Central memory CD4-positive, alpha-beta T cell (primary cell): ENCODE data around the gene ZNF81.
"Not testable (repeated sequence)": the region's sequence is repeated elsewhere in the genome, so short reads cannot be mapped to it uniquely, and the experiment has no call there.

ENCODE experiments used
- DNase-seq: peaks from one replicate; pipeline ENCODE4 v3.0.0; 2022

Gene ZNF81

DNA sequence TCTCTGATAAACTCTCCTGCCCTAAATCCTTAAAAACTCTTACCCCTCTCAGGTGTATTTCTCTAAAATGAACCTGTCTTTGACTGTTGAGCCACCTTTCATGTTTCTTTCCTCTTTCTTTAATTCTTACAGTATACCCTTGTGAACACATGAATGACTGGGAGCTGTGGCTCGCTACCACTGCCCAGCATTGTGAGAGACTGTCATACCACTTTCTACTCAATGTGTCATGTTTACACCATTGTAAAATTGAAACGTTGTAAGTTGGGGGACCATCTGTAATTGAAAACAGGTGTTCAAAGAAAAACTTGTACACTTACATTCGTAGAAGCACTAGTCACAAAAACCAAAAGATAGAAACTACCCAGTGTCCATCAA is 100.2 kb downstream of the ZNF81 start:
- no peak for DNase-seq

GRCh38 chrX:47940448-47940847 is 103.7 kb downstream of the ZNF81 start:
- DNase-seq: no peak

DNA sequence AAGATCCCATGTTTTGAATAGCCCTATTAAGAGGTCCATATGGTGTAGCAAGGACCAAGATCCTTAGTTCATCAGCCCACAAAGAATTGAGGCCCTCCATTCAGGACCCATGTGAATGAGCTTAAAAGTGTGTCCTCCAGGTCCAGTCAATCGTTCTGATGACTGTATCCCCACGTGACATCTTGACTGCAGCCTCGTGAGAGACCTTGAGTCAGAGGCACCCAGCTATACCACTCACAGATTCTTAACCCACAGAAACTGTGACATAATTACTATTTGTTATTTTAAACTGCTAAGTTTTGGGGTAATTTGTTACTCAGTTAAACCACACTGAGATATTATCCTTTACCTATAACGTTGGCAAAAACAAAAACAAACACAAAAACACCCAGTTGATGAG is 104.7 kb downstream of the ZNF81 start:
- DNase-seq: no peak

GRCh38 chrX:47955295-47955694 is 118.6 kb downstream of the ZNF81 start:
- DNase-seq: not testable (repeated sequence)

GRCh38 chrX:47956016-47956415 is 119.3 kb downstream of the ZNF81 start:
- DNase-seq: no peak

- not testable (repeated sequence) for DNase-seq
These were observed 121.5 kb downstream of the ZNF81 start for GRCh38 chrX:47958206-47958605.

DNA sequence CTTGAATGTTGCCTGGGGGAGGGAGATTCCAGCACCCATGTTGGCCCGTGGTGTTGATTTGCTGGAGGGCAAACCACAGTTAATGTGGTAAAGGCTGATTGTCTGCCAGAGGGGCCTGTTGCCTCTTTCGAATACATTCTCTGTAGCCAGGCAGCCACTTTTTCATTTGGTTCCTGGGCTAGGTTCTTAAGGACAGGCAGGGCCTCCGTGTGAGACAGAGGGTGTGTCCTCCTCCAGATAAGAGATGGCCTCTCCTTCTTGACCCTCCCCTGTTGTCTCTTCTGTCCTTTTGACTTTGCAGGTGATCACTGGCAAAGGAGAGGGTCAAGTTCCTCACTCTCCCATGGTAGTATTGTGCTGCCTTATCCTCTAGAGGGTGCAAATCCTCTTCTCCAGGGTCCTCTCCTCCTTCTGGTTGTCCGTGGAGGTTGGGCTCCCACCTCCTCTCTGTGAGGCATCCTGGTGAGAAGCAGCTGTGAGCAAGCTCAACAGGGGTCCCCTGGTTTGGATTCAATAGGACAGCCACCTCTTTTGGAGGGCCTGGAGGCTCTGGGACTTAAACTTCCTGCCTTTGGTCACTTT is 122.2 kb downstream of the ZNF81 start:
- peak; percentile 13 for DNase-seq

DNA sequence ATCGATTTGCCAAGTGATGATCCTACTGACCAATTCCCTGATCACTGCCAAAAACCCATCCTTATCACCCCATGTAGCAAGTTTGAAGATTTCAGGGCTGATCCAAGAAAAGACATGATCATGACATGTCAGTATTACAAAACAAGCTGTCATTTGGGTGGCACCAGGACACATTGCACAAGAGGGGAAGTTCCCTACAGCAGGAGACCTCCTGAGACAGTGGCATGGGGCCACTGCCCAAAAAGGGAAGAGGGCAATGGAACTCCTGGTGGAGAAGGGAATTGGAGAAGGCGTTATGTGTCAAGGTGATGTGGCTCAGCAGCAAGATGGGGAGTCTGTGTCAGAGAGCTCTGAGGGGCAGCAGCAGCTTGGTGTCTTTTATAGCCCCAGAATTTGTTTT is 123.7 kb downstream of the ZNF81 start:
- DNase-seq: no peak

GRCh38 chrX:47961830-47962229 is 125.1 kb downstream of the ZNF81 start:
- DNase-seq: not testable (repeated sequence)

DNA sequence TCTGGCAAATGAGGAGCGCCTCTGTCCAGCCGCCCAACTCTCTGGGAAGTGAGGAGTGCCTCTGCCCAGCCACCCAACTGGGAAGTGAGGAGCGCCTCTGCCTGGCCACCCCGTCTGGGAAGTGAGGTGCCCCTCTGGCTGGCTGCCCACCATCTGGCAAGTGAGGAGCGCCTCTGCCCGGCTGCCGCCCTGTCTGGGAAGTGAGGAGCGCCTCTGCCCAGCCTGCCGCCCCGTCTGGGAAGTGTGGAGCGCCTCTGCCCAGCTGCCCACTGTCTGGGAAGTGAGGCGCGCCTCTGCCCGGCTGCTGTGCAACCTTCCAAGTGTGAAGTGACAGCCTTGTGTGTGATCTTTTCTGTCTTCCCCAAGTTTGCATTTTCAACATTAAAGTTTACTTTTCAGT is 128.8 kb downstream of the ZNF81 start:
- not testable (repeated sequence) for DNase-seq
